Colonic mucosa (tissue), 4 donors: ENCODE measurements around the gene GALNS. TPM values are rescaled to one million over a fixed set of nuclear protein-coding genes. Genes with fewer than 3 reads are reported as not detected.

Experiments
- DNase-seq: peaks from one replicate; pipeline ENCODE4 v3.0.0-alpha.2; 2020
- H3K27ac ChIP-seq: fragments of 200-600 bp; one replicate; pipeline ENCODE4 v1.8.0; 2021
- H3K27me3 ChIP-seq: fragments of 200-600 bp; one replicate; pipeline ENCODE4 v1.8.0; 2021
- H3K36me3 ChIP-seq: fragments of 200-600 bp; one replicate; pipeline ENCODE4 v1.8.0; 2021
- H3K4me1 ChIP-seq: fragments of 200-600 bp; one replicate; pipeline ENCODE4 v1.8.0; 2021; ENCODE audit warnings: mild to moderate bottlenecking
- H3K4me3 ChIP-seq: fragments of 200-600 bp; one replicate; pipeline ENCODE4 v1.8.0; 2021
- H3K9ac ChIP-seq, 2 donors: one replicate each; pipeline ENCODE4 v1.7.0; 2013; ENCODE audit warnings: control low read depth in 2 of 2, low read depth in 2 of 2, low read length in 2 of 2
- H3K9me3 ChIP-seq: fragments of 200-600 bp; one replicate; pipeline ENCODE4 v1.8.0; 2021
- intact Hi-C: fragments of 100-400 bp; cut with DNase I; formaldehyde crosslinking; loops from one replicate; pipeline ENCODE4 v1.14.1; 2022
- total RNA-seq, 2 donors: library from RNA; stranded (reverse); fragmentation: NEBNext Ultra II Directional in 1 of 2; extraction: Animal tissue kit (Norgen Biotek cat#: 25700) in 1 of 2; gene quantifications; one replicate each; pipeline ENCODE4 v1.2.1, GENCODE V29; 2021
- TF ChIP-seq, protein P1 (sequence below): fragments of 200-600 bp; IDR thresholded peaks from one replicate; pipeline ENCODE4 v1.8.0; 2022; ENCODE audit warnings: antibody characterized with exemption, mild to moderate bottlenecking
- donor health status: healthy.
- donor health status: DM: no; HTN: no; CAD: no.
- donor health status: DM: no; HTN: no; CAD: no.

GALNS gene
- total RNA-seq, 2 donors from 2014 or later = 22.8 to 44.5 TPM

DNA sequence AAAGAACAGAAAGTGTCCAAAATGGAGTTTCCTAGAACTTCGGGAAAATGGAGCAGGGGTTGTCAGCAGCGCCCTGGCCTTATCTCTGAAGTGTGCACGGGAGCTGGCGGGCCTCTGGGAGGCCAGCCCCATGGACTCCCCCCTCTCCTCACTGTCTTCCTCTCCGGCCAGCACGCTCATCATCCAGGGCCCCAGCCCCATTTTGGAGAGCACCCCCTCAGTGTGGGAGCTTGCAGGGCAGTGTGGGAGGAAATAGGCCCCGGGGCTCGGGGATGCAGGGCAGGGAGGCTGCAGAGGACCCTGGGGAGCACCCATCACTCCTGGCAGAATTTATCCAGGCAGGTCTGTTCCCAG, 14.6 kb upstream of the GALNS start:
- peaks cover 11% of the 10 kb centered on the region for H3K27me3 ChIP-seq
- no peak for DNase-seq
- no peaks in the 10 kb centered on the region for H3K4me1 ChIP-seq
- no peaks in the 10 kb centered on the region for H3K36me3 ChIP-seq
- TF ChIP-seq, protein P1, sequence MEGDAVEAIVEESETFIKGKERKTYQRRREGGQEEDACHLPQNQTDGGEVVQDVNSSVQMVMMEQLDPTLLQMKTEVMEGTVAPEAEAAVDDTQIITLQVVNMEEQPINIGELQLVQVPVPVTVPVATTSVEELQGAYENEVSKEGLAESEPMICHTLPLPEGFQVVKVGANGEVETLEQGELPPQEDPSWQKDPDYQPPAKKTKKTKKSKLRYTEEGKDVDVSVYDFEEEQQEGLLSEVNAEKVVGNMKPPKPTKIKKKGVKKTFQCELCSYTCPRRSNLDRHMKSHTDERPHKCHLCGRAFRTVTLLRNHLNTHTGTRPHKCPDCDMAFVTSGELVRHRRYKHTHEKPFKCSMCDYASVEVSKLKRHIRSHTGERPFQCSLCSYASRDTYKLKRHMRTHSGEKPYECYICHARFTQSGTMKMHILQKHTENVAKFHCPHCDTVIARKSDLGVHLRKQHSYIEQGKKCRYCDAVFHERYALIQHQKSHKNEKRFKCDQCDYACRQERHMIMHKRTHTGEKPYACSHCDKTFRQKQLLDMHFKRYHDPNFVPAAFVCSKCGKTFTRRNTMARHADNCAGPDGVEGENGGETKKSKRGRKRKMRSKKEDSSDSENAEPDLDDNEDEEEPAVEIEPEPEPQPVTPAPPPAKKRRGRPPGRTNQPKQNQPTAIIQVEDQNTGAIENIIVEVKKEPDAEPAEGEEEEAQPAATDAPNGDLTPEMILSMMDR = no peak
- H3K9ac ChIP-seq = no peak overlapping the region
- intact Hi-C loops = no loop called here
- no peak overlapping the region for H3K4me3 ChIP-seq
- no peak overlapping the region for H3K27ac ChIP-seq
- H3K9me3 ChIP-seq = no peaks in the 10 kb centered on the region

DNA sequence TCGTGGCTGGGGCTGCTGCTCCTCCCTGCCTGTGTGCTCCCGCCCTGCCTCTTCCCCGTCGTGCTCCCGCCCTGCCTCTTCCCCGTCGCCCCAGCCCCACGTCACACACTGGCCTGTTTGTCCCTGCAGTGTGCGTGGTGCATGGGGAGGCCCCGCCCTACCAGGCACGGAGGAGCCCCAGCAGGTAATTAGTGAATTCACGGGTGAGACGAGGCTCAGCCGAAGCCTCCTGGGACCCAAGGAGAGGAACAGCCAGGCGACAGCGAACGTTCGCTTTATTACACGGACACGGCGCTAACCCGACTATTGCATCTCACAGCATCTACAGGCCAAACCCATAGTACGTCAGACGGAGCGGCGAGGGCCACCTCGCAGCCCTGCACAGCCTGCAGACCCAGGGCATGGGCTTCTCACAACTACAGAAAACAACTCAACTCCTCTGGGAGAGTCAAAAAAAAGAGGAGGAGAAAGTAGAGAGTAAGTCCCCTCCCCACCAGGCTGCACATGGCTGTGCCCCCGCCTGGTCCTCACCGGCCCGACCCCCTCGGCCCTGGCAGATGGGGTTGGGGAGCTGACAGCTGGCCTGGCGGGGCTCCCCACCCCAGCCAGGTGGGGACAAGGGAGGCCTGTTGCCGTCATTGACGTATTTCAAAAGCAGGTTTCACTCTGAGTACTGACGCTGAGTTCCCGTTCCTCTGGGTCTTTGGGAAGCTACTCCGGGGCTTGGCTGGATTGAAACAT, 14.0 kb upstream of the GALNS start:
- Histone ChIP-seq H3K27me3 (peaks cover 11% of the 10 kb centered on the region), H3K4me1 (no peaks in the 10 kb centered on the region), H3K27ac (no peak overlapping the region), H3K9ac (peak overlapping the region in 1 of 2 donors; percentile 56), H3K4me3 (no peak overlapping the region), H3K9me3 (no peaks in the 10 kb centered on the region), H3K36me3 (no peaks in the 10 kb centered on the region)
- TF ChIP-seq, protein P1 = no peak
- DNase-seq = no peak
- intact Hi-C loops = no loop called here

DNA sequence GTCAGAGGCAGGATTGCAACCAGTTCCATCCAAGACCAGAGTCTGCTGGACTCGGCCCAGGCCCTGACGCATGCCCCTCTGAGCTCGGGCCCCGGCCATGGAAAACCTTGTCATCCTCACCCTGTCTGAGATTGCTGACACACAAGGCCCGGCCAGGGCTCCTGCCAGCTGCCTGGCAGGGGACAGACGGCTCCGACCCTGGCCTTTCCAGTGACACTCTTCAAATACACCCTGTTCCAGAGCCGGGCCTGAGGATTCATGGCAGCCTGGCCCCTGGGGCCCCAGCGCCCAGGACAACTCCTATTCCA, 12.9 kb upstream of the GALNS start:
- TF ChIP-seq, protein P1 = no peak
- Histone ChIP-seq H3K4me1 (no peaks in the 10 kb centered on the region), H3K27me3 (peaks cover 11% of the 10 kb centered on the region), H3K4me3 (no peak overlapping the region), H3K9ac (no peak overlapping the region), H3K27ac (no peak overlapping the region), H3K9me3 (no peaks in the 10 kb centered on the region), H3K36me3 (no peaks in the 10 kb centered on the region)
- intact Hi-C loops = no loop called here
- no peak for DNase-seq

DNA sequence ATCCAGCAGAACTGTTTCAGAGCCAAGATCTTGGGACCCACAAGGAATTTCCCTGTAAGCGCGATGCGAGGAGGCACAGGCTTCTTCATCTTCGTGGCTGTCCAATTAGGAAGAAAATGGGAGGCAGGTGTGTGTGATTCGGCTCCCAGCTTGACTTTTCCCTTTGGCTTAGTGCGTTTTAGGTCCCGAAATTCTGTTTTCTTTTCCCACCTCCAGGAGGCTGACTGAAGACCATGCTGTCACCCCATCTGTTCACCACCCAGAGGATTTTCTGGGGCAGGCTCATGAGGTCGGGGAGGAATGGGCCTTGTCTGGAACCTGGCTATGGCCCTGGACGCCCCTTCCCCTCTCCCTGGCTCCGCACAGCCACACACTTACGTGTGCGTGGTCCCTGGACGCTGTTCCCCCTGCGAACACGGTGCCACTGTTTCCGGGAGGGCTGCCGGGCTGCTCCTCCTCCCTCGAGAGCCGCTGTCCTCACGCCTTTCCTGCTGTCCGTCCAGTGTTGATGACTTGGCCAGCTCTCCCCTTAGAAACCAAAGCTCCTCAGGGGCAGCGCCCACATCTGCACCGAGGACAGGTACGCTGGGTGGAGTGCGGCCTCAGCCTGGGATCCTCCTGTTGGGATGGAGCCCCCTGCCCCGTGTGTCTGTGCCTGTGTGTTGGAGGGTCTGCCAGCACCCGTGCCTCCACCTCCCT, 12.4 kb upstream of the GALNS start:
- no peak for DNase-seq
- H3K27me3 ChIP-seq = peaks cover 11% of the 10 kb centered on the region
- intact Hi-C loops = no loop called here

DNA sequence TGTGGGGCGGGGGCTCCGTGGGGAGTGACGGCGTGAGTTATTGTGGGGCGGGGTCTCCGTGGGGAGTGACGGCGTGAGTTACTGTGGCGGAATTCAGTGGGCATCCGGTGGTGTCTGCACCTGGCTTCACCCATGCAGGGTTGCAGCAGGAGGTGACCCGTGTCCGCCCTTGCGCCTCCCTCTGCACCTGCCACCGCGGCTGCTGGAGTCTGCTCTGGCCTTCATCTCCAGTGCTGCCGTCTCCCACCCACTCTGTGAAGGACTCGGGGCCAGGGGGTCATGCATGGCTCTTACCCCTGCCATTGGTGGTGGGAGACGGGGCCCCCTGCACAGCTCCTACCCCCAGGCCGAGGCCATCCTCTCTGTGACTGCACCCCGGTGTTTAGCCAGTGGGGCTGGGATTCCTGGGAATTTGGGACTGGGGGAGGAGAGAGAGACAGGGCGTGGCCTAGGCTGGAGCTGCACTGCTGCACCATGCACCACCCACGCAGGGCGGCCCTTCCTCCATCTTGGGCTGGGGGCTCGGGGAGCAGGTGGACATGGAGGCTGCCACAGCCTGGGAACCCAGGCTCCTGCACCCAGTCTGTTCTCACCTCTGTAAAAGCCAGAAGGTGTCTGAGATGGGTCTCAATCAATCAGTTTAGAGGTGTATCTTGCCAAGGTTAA, 11.0 kb upstream of the GALNS start:
- Histone ChIP-seq H3K9me3 (no peaks in the 10 kb centered on the region), H3K9ac (no peak overlapping the region), H3K27me3 (peaks cover 11% of the 10 kb centered on the region), H3K36me3 (no peaks in the 10 kb centered on the region), H3K27ac (no peak overlapping the region), H3K4me3 (no peak overlapping the region), H3K4me1 (no peaks in the 10 kb centered on the region)
- no peak for DNase-seq
- intact Hi-C loops = no loop called here
- TF ChIP-seq, protein P1 = no peak

More for the DNA sequence above, 12.4 kb upstream of the GALNS start:
- Histone ChIP-seq H3K9me3 (no peaks in the 10 kb centered on the region), H3K27ac (no peak overlapping the region), H3K9ac (no peak overlapping the region), H3K36me3 (no peaks in the 10 kb centered on the region), H3K4me3 (no peak overlapping the region), H3K4me1 (no peaks in the 10 kb centered on the region)
- TF ChIP-seq, protein P1 = no peak
